HG03460 (cell line): ENCODE measurements around the gene OOSP3.

Source experiments
- ATAC-seq: cut with Tn5 transposase; IDR thresholded peaks from one replicate; pipeline ENCODE4 v1.9.1; 2021; ENCODE audit not compliant: unreplicated experiment

The OOSP3 gene

GRCh38 chr11:59943997-59944714 is 65.6 kb downstream of the OOSP3 start:
- ATAC-seq, result no peak

GRCh38 chr11:59944720-59945119 is 66.1 kb downstream of the OOSP3 start:
- no peak for ATAC-seq
